KOPT-K1 (cell line): Measurements from ENCODE around the gene TEDC2.

Experiments
- H3K27ac ChIP-seq: fragments of 200-600 bp; sonication (generic); 2 replicates; pipeline ENCODE4 v1.5.1; 2016; ENCODE audit warnings: antibody characterized with exemption, mild to moderate bottlenecking, low read depth, low read length; ENCODE audit not compliant: poor library complexity, severe bottlenecking
- H3K36me3 ChIP-seq: fragments of 200-600 bp; sonication (generic); 2 replicates; pipeline ENCODE4 v1.5.1; 2017; ENCODE audit warnings: antibody characterized with exemption, mild to moderate bottlenecking, low read length, moderate library complexity; ENCODE audit not compliant: insufficient read depth
- H3K9me3 ChIP-seq: fragments of 200-600 bp; sonication (generic); 2 replicates; pipeline ENCODE4 v1.5.1; 2017; ENCODE audit warnings: antibody characterized with exemption, low read length, mild to moderate bottlenecking; ENCODE audit not compliant: insufficient read depth, poor library complexity, severe bottlenecking

Gene TEDC2, protein sequence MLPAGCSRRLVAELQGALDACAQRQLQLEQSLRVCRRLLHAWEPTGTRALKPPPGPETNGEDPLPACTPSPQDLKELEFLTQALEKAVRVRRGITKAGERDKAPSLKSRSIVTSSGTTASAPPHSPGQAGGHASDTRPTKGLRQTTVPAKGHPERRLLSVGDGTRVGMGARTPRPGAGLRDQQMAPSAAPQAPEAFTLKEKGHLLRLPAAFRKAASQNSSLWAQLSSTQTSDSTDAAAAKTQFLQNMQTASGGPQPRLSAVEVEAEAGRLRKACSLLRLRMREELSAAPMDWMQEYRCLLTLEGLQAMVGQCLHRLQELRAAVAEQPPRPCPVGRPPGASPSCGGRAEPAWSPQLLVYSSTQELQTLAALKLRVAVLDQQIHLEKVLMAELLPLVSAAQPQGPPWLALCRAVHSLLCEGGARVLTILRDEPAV

DNA sequence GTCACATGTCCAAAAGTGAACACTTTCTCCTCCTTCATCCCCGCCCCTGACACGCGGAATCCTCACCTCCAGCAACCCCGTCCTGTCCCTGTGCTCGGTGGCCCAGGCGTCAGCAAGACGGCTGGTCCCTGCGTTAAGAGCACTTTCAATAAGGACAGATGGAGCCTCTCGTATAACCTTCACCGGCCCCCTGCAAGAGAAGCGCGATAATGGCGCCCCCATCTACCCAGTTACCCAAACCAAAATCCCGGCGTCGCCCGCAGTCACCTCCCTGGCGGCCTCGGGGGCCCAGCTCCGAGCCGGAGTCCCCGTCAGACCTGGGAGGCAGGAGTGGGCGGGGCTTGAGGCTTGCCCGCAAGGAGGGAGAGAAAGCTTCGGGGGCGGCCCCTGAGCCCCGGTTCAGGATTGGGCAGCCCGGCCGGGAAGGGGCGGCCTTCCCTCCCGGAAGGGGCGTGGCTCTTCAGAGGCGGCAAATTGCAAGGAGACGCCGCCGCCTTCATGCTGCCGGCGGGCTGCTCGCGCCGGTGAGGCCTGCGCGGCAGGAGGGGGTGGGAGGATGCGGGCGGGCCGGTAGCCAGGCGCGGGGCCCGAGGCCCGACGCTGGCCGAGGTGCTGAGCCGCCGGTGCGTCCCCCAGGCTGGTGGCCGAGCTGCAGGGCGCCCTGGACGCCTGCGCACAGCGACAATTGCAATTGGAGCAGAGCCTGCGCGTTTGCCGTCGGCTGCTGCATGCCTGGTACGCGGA, at the start of gene TEDC2:
Gene TEDC2 (plus strand): TSS at position 463 of the 744 bp plus-strand sequence. CDS start 36 bp downstream, at position 499.
- H3K9me3 ChIP-seq: no peaks in the 10 kb centered on the region
- peaks cover 69% of the 10 kb centered on the region for H3K36me3 ChIP-seq
- peak within 1 kb of the TSS; percentile 76 for H3K27ac ChIP-seq

DNA sequence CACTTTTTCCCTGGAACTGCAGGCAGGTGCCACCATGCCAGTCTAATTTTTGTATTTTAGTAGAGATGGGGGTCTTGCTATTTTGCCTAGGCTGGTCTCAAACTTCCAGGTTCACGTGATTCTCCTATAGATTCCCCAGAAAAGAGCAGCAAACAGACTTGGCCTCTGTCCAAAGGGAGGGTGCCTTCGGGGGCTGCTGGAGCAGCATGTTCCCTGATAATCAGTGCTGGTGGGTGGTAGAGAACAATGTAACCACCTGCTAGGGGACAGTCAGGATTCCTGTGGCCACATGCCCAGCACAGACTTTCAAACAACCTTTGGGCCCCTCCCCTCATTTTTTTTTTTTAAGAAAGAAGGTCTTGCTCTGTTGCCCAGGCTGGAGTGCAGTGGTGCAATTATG, 44.8 kb upstream of the TEDC2 start:
- H3K27ac ChIP-seq: no peak overlapping the region
- H3K9me3 ChIP-seq: no peaks in the 10 kb centered on the region
- no peaks in the 10 kb centered on the region for H3K36me3 ChIP-seq

DNA sequence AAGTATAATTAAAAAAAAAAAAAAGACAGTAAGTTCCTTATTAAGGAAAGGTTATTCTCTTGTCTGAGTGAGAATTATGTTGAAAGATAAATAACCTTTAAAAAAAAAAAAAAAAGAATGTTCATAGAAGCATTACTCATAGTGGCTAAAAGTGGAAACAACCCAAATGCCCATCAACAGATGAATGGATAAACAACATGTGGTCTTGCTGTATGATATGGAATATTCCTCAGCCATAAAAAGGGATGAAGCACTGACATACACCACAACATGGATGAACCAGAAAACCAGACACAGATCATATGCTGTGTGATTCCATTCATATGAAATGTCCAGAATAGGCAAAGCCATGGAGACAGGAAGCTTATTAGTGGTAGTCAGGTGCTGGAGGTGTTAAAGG, 39.9 kb upstream of the TEDC2 start:
- H3K36me3 ChIP-seq: no peaks in the 10 kb centered on the region
- no peak overlapping the region for H3K27ac ChIP-seq
- no peaks in the 10 kb centered on the region for H3K9me3 ChIP-seq

DNA sequence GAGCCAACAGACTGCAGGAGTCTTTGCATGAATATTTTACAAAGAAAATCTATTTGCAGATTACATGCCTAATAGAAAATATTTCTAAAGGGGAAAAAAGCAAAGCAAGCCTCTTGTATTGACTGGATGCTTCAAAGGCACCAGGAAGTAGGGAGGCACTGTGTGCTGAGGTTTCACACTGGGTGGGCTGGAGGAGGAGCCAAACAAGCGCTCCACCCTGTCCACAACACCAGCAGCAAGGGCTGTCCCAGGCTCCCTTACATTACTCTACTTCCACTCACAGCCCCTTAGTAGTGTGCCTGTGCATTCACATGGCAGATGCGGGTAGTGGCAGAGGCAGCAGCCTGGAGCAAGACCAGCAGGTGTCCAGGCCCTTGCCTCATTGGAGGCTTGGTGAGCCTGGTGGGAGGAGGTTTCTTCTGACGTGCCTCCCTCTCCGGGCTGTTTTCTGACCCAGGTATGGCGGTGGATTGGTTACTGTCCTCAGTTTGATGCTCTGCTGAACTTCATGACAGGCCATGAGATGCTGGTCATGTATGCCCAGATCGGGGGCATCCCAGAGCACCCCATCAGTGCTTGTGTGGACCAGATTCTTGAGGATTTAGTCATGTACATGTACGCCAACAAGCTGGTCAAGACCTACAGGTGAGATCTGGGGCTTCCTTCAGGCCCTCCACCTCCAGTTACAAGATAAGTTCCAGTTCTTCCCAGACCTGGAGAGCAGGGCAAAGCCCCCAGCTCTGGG, 37.6 kb upstream of the TEDC2 start:
- H3K27ac ChIP-seq: no peak overlapping the region
- no peaks in the 10 kb centered on the region for H3K36me3 ChIP-seq
- no peaks in the 10 kb centered on the region for H3K9me3 ChIP-seq

DNA sequence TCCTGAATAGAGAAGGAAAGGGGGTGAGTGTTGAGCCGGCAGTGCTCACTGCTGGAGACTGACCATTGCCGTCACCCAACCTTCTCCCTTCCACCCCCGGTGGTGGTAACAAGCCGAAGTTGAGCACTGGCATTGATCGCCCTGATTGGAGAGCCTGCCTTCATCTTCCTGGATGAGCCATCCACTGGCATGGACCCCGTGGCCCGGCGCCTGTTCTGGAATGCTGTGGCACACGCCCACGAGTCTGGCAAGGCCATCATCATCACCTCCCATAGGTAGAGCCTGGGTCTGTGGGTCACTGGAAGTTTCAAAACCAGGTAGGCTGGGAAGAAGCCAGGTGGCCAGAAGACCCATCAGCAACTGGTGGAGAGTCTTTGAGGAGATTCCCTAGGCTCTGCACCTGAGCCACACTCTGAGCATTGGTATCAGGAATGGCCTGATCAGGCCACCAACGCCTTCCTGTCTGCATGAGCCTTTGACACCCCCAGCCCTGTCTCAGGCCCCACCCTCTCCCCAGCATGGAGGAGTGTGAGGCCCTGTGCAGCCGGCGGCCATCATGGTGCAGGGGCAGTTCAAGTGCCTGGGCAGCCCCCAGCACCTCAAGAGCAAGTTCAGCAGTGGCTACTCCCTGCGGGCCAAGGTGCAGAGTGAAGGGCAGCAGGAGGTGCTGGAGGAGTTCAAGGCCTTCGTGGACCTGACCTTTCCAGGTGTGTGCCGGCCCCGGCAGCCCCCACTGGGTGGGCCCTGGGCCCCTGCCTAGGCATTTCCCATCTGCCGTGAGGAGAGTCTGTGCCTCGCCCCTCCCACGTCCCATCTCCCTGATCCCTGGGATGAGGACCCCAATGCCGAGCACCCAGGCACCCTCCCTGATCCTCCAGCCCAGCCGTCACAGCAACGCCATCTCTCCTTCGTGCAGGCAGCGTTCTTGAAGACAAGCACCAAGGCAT, 35.6 kb upstream of the TEDC2 start:
- Histone ChIP-seq H3K27ac (no peak overlapping the region), H3K36me3 (no peaks in the 10 kb centered on the region), H3K9me3 (no peaks in the 10 kb centered on the region)

DNA sequence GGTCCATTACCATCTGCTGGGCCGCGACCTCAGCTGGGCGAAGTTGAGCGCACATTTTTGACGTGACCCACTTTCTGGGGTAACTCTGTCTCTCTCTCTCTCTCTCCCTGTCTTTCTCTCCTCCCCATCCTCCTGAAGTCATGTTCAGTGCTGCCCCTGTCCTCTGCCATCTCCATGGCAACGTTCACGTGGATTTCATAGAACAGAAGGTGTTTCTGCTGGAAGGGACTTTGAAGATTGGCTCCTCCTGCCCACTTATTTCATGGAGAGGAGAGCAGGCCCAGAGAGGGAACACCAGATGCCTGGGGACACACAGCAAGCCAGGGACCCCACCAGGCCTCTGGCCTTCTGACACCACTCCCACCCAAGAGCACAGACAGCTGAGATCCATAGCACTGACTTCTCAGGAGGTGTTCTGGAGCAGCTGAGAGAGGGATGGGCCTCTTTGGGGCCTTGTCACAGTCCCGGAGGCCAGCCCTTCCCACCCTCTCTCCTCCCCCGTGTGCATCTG, 34.8 kb upstream of the TEDC2 start:
- H3K36me3 ChIP-seq: no peaks in the 10 kb centered on the region
- no peaks in the 10 kb centered on the region for H3K9me3 ChIP-seq
- H3K27ac ChIP-seq: no peak overlapping the region

DNA sequence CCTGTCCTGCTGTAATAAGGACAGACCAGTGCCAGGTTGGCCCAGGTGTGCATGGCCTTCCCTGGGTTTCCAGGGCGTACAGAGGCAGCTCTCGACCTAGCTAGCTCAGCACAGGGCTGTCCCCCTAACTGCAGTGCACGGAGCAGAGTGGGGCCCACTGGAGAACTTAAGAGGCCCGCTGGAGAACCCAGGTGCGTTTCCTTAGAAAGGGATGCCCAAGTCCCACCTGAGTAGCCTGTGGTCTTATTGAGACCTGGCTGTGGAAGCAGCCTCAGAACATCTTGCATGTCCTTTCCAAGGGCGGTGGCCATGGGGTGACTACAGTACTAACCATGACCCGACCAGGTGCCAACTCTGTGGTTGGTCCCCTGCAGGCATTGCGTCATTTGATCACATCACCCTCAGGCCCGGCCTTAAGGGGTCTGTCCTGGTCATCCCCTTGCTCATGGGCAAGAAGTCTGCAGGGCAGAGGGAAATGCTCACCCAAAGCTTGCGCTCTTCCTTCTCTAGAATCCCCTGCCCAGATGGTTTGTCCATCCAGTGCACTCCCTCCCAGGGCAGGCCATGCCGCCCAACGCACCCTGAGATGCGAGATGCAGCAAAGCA, 34.0 kb upstream of the TEDC2 start:
- H3K27ac ChIP-seq: no peak overlapping the region
- H3K36me3 ChIP-seq: peaks cover 5% of the 10 kb centered on the region
- H3K9me3 ChIP-seq: no peaks in the 10 kb centered on the region

DNA sequence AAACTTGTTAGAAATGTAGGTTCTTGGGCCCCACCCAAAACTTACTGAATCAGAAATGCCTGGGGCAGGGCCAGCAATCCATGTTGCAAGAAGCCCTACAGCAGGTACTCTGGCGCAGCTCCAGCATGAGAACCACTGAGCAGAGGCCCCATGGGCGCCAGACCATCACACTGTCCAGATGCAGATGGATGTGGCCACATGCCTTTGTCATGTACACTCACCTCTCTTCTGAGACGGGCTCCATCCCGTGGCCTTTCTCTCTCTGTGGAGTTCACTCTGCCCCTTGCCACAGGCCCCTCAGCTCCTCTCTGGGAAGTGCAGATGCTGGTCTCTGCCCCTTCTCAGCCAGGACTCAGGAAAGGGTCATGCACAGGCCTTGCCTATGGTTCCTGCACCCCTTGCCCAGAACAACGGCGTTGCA, 33.0 kb upstream of the TEDC2 start:
- H3K9me3 ChIP-seq: no peaks in the 10 kb centered on the region
- H3K36me3 ChIP-seq: peaks cover 15% of the 10 kb centered on the region
- H3K27ac ChIP-seq: no peak overlapping the region

DNA sequence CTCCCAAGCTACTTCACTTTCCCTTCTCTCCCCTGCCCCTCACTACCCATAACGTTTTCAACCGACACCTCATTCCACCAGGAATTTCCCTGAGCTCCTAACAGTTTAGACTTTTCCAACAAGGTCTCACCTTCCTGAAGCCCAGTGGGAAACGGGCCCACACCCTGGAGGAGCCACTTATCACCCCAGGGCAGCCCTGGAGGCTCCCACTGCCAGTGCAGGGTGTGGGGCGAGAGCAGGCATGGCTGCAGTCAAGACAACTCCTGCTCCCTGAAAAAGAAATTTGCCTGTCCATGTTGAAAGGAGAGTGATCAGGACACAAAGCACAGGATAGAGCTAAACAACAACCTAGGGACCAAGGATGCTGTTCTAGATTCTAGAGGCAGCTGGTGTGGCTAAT, 32.4 kb upstream of the TEDC2 start:
- Histone ChIP-seq H3K9me3 (no peaks in the 10 kb centered on the region), H3K27ac (no peak overlapping the region), H3K36me3 (peaks cover 21% of the 10 kb centered on the region)

DNA sequence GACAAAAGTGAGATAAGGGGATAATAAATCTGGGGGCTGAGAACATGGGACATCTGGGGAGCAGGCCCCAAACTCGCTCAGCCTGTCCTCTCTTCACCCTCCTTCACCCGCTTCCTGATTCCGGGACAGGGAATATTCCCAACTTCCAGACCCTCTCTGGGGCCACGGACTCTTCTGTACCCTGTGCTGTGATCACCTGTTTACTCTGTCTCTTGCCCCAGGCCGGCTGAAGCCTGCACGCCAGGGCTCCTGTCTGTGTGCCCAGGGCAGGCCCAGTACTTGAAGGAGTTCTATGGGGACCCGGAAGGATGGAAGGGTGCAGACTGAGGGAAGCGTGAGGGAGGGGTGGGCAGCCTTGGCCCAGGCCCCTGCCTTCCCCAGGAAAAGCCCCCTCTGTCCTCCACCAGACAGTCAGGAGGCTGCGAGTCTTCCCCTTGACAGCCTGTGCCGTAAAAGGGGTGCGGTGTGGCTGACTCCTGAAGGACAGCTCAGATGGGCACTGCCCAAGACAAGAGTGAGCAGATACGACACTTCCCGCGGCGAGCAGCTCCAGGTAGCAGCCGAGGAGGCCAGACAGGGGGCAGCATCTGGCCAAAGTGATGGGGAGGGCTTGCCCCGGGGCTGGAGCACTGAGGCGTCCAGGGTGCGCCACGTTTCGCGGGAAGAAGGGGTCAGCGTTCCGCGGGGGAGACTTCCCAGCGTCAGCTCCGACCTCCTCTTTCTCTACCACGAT, 31.7 kb upstream of the TEDC2 start:
- peak overlapping the region; percentile 93 for H3K27ac ChIP-seq
- H3K9me3 ChIP-seq: no peaks in the 10 kb centered on the region
- peaks cover 28% of the 10 kb centered on the region for H3K36me3 ChIP-seq

DNA sequence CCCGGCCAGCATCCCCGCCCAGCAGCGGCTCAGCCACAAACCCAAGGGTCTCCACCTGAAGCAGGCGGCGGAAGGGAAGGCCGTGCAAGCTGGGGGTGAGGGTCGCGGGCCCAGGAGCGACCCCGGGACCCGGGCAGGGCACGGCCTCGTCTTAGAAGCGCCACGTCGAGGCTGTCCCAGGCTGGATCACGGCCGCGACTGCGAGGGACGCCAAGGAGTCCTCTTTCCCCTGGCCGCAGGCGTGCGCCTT, 31.2 kb upstream of the TEDC2 start:
- H3K9me3 ChIP-seq: no peaks in the 10 kb centered on the region
- peaks cover 33% of the 10 kb centered on the region for H3K36me3 ChIP-seq
- peak overlapping the region; percentile 93 for H3K27ac ChIP-seq

DNA sequence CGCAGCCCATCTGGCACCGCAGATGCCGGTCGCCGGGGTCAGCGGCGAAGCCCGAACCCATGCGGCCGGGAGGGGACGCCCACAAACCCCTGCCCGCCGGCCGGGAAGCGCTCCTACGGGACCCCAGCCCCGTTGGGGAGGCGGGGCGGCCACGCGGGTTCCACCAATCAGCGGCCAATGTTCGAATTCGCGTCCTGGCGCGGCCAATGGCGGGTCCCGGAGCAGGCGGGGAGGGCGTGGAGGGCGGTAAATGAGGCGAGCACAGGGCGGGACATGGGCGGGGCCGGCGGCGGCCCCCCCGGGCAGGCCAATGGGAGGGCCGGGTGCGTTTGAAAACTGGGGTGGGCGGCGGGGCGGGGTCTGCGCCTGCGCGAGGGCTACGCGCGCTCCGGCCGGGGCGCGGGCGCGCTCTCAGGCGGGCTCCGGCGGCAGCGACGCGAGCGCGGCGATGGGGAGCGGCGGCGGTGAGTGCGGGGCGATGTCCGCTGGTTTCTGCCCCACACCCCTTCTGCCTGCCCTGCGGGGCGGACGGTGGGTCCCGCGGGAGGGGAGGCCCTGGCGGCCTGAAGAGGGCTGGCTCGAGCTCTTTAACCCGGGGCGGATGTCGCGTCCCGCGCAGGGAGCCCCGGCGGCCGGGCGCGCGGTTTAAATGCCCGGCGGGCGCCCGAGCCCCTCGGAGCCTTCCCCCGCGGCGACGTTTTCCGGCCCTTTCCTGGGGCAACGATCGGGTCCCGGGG, 30.7 kb upstream of the TEDC2 start, which contains the start of gene CCNF:
Gene CCNF (plus strand): TSS at position 414 of the 737 bp plus-strand sequence. CDS start 35 bp downstream, at position 449.
- peaks cover 36% of the 10 kb centered on the region for H3K36me3 ChIP-seq
- no peaks in the 10 kb centered on the region for H3K9me3 ChIP-seq
- H3K27ac ChIP-seq: peak within 1 kb of the TSS; percentile 93
